GM18907 (cell line): ENCODE measurements around the gene SETX.
"Not testable (repeated sequence)": the region's sequence is repeated elsewhere in the genome, so short reads cannot be mapped to it uniquely, and the experiment has no call there.

ENCODE experiments used
- ATAC-seq: cut with Tn5 transposase; IDR thresholded peaks from one replicate; pipeline ENCODE4 v1.9.1; 2021; ENCODE audit warnings: mild to moderate bottlenecking, moderate library complexity; ENCODE audit not compliant: unreplicated experiment

SETX gene

GRCh38 chr9:132288966-132289365, 65.8 kb downstream of the SETX start:
- ATAC-seq, result no peak

- ATAC-seq, result no peak
These were observed 66.4 kb downstream of the SETX start for GRCh38 chr9:132288361-132288760.

GRCh38 chr9:132287256-132287760, 67.5 kb downstream of the SETX start:
- no peak for ATAC-seq

GRCh38 chr9:132283863-132284262, 70.9 kb downstream of the SETX start:
- ATAC-seq, result no peak

GRCh38 chr9:132283165-132283564, 71.6 kb downstream of the SETX start:
- ATAC-seq, result no peak

- ATAC-seq, result no peak
These were observed 79.9 kb downstream of the SETX start for GRCh38 chr9:132274861-132275260.

- ATAC-seq, result not testable (repeated sequence)
These were observed 84.9 kb downstream of the SETX start for GRCh38 chr9:132269704-132270516.

- ATAC-seq, result no peak
These were observed 85.9 kb downstream of the SETX start for GRCh38 chr9:132268725-132269352.

GRCh38 chr9:132267660-132268059, 87.1 kb downstream of the SETX start:
- no peak for ATAC-seq

- ATAC-seq, result no peak
These were observed 88.8 kb downstream of the SETX start for GRCh38 chr9:132266017-132266416.

GRCh38 chr9:132260846-132261245, 93.9 kb downstream of the SETX start:
- ATAC-seq, result no peak

GRCh38 chr9:132250324-132251262, 104.2 kb downstream of the SETX start:
- no peak for ATAC-seq

GRCh38 chr9:132249690-132250089, 105.1 kb downstream of the SETX start:
- no peak for ATAC-seq

GRCh38 chr9:132249123-132249522, 105.7 kb downstream of the SETX start:
- no peak for ATAC-seq

- no peak for ATAC-seq
These were observed 106.8 kb downstream of the SETX start for GRCh38 chr9:132247942-132248341.

- no peak for ATAC-seq
These were observed 109.3 kb downstream of the SETX start for GRCh38 chr9:132245465-132245864.

GRCh38 chr9:132244582-132245455, 110.0 kb downstream of the SETX start:
- no peak for ATAC-seq

GRCh38 chr9:132243156-132244074, 111.4 kb downstream of the SETX start:
- no peak for ATAC-seq

GRCh38 chr9:132242621-132243155, 112.1 kb downstream of the SETX start:
- ATAC-seq, result no peak
